Transverse colon (tissue), 4 donors: ENCODE data around the gene HAND2. TPM values are rescaled to one million over a fixed set of nuclear protein-coding genes. Genes with fewer than 3 reads are reported as not detected.

Source experiments
- DNase-seq: peaks from one replicate; pipeline ENCODE4 v3.0.0-alpha.2; 2019
- H3K27ac ChIP-seq, 4 donors: fragments of 200-600 bp; sonication (generic); 2 replicates each; pipeline ENCODE4 v1.5.1; 2016 to 2018; ENCODE audit warnings: inconsistent platforms in 4 of 4
- H3K27me3 ChIP-seq: fragments of 200-600 bp; sonication (generic); 2 replicates; pipeline ENCODE4 v1.5.1; 2017; ENCODE audit warnings: inconsistent platforms
- H3K36me3 ChIP-seq, 4 donors: fragments of 200-600 bp; sonication (generic); 2 replicates each; pipeline ENCODE4 v1.5.1; 2017 to 2019; ENCODE audit warnings: inconsistent platforms in 4 of 4
- H3K4me1 ChIP-seq, 4 donors: fragments of 200-600 bp; sonication (generic); 2 replicates each; pipeline ENCODE4 v1.5.1; 2017 to 2020; ENCODE audit warnings: inconsistent platforms in 4 of 4
- H3K4me3 ChIP-seq, 4 donors: fragments of 200-600 bp; sonication (generic); 1 replicate in 1 of 4; 2 replicates in 3 of 4; pipeline versions ENCODE4 v1.5.1 to v1.6.1; 2017 to 2019; ENCODE audit warnings: inconsistent platforms in 4 of 4
- H3K9me3 ChIP-seq, 2 donors: fragments of 200-600 bp; sonication (generic); 2 replicates each; pipeline ENCODE4 v1.5.1; 2017 to 2019; ENCODE audit warnings: inconsistent platforms in 2 of 2
- CTCF ChIP-seq, 5 experiments: fragments of 200-600 bp in 3 of 5; fragments of 450-650 bp in 2 of 5; sonication (generic) in 3 of 5; IDR thresholded peaks; 1 replicate in 2 of 5; 2 replicates in 3 of 5; pipeline ENCODE4 v1.5.1; 2016 to 2017; ENCODE audit warnings: antibody characterized with exemption in 5 of 5, inconsistent platforms in 3 of 5, mild to moderate bottlenecking in 2 of 5, moderate library complexity in 1 of 5
- EP300 ChIP-seq: sonication (generic); formaldehyde crosslinking; IDR thresholded peaks from one replicate; pipeline ENCODE4 v1.6.1; 2017; ENCODE audit warnings: antibody characterized with exemption, low read depth
- POLR2A ChIP-seq: fragments of 450-650 bp; IDR thresholded peaks from one replicate; pipeline ENCODE4 v1.6.1; 2016; ENCODE audit warnings: antibody characterized with exemption, mild to moderate bottlenecking, moderate library complexity
- POLR2AphosphoS5 ChIP-seq, 3 donors: sonication (generic); formaldehyde crosslinking; IDR thresholded peaks; one replicate each; pipeline ENCODE4 v1.6.1; 2016; ENCODE audit warnings: antibody characterized with exemption in 3 of 3
- WGBS, 2 donors: methylation state at CpG; one replicate each; pipeline ENCODE4 v1.1.5; 2018; ENCODE audit warnings: low coverage in 1 of 2; 5-methylcytosine and 5-hydroxymethylcytosine counted together
- in situ Hi-C, 4 donors: fragments of 200-750 bp; cut with MboI; loops; one replicate each; pipeline versions ENCODE4 v1.15.0 to v1.15.1; 2017; ENCODE audit warnings: low sequenced_read_pairs in 3 of 4, low pct_ligation_motif_present in 1 of 4, low pct_unique_long_range_greater_than_20kb in 1 of 4
- intact Hi-C: fragments of 100-400 bp; cut with DNase I; formaldehyde crosslinking; loops from one replicate; pipeline ENCODE4 v1.15.1; 2023; ENCODE audit warnings: low total_unique reads
- total RNA-seq, 4 donors: library from RNA; depleted of rRNA; stranded (reverse); fragments of >200 nt; gene quantifications; one replicate each; pipeline ENCODE4 v1.1.0, GENCODE V29; 2016

HAND2 gene
- total RNA-seq, 4 donors from 2014 or later: 24.6 to 87.6 (median 40.9) TPM

GRCh38 chr4:173500841-173501591 is 29.0 kb downstream of the HAND2 start:
- WGBS, 2 donors: 55% methylated on average over 42 of the region's 48 CpGs; no CpG with 5 or more reads in 1 of the 2 donors
- Histone ChIP-seq H3K4me3 (peak overlapping the region in 1 of 4 donors; percentile 8), H3K36me3 (no peaks in the 10 kb centered on the region), H3K4me1 (peaks cover 0 to 4% (median 1%) of the 10 kb centered on the region in 4 donors), H3K9me3 (no peaks in the 10 kb centered on the region), H3K27ac (no peak overlapping the region), H3K27me3 (peaks cover 66% of the 10 kb centered on the region)
- in situ Hi-C loops: loop anchor here (10.0 to 25.0 kb wide), 3 partner anchors 254 to 661 kb away; no protein-coding TSS in a partner anchor
- TF ChIP-seq POLR2A (no peak), POLR2AphosphoS5 (IDR thresholded peaks at IDR 0.05) (no peak), EP300 (no peak), CTCF (IDR thresholded peaks at IDR 0.05) (no peak)
- no peak for DNase-seq
- intact Hi-C loops: no loop called here

- 61 to 71% methylated on average over 5 to 38 of the region's 38 CpGs for WGBS, 2 donors
- H3K4me1 ChIP-seq: no peaks in the 10 kb centered on the region
- H3K27ac ChIP-seq: no peak overlapping the region
- peaks cover 68% of the 10 kb centered on the region for H3K27me3 ChIP-seq
- H3K9me3 ChIP-seq: no peaks in the 10 kb centered on the region
- no peaks in the 10 kb centered on the region for H3K36me3 ChIP-seq
- in situ Hi-C loops (loop anchor here (10.0 to 25.0 kb wide), 5 partner anchors 75 to 662 kb away; no protein-coding TSS in a partner anchor), intact Hi-C loops (no loop called here)
- no peak overlapping the region for H3K4me3 ChIP-seq
- no peak for DNase-seq
- TF ChIP-seq EP300 (no peak), POLR2A (no peak), CTCF (IDR thresholded peaks at IDR 0.05) (no peak), POLR2AphosphoS5 (IDR thresholded peaks at IDR 0.05) (no peak)
These were observed 30.1 kb downstream of the HAND2 start for GRCh38 chr4:173499658-173500535.

GRCh38 chr4:173498771-173499170 is 31.3 kb downstream of the HAND2 start:
- no peak overlapping the region for H3K27ac ChIP-seq
- in situ Hi-C loops: loop anchor here in 3 of 4 donors (10.0 kb wide), 2 partner anchors 74 to 174 kb away; no protein-coding TSS in a partner anchor
- DNase-seq: no peak
- no peaks in the 10 kb centered on the region for H3K36me3 ChIP-seq
- TF ChIP-seq CTCF (IDR thresholded peaks at IDR 0.05) (no peak), EP300 (no peak), POLR2A (no peak), POLR2AphosphoS5 (IDR thresholded peaks at IDR 0.05) (no peak)
- H3K4me1 ChIP-seq: peaks cover 0 to 9% (median 4%) of the 10 kb centered on the region in 4 donors
- H3K9me3 ChIP-seq: no peaks in the 10 kb centered on the region
- WGBS, 2 donors: 94 to 100% methylated on average over 3 of the region's 3 CpGs
- intact Hi-C loops: no loop called here
- H3K4me3 ChIP-seq: no peak overlapping the region
- H3K27me3 ChIP-seq: peaks cover 64% of the 10 kb centered on the region

GRCh38 chr4:173498023-173498422 is 32.0 kb downstream of the HAND2 start:
- in situ Hi-C loops: loop anchor here in 3 of 4 donors (10.0 kb wide), 2 partner anchors 73 to 173 kb away; no protein-coding TSS in a partner anchor
- Histone ChIP-seq H3K27me3 (peaks cover 56% of the 10 kb centered on the region), H3K9me3 (no peaks in the 10 kb centered on the region), H3K4me1 (peaks cover 0 to 9% (median 5%) of the 10 kb centered on the region in 4 donors), H3K36me3 (no peaks in the 10 kb centered on the region), H3K4me3 (no peak overlapping the region), H3K27ac (no peak overlapping the region)
- WGBS, 2 donors: 71% methylated on average over 1 of the region's 1 CpG; no CpG with 5 or more reads in 1 of the 2 donors
- TF ChIP-seq CTCF (IDR thresholded peaks at IDR 0.05): no peak
- TF ChIP-seq POLR2A: no peak
- TF ChIP-seq EP300: no peak
- no peak for TF ChIP-seq POLR2AphosphoS5 (IDR thresholded peaks at IDR 0.05)
- intact Hi-C loops: no loop called here
- no peak for DNase-seq
